ENCODE measurements around the gene KLHDC8B. TPM values are rescaled to one million over a fixed set of nuclear protein-coding genes. Genes with fewer than 3 reads are reported as not detected.

Gene KLHDC8B
- total RNA-seq, 1 experiment from 2014 or later: 13.5 TPM

GRCh38 chr3:49180116-49180515 lies 8.7 kb downstream of the KLHDC8B start:
- Mint-ChIP-seq H3K36me3 (ENCODE audit: insufficient read depth in 1 of 3, low read depth in 3 of 3) (peaks cover 0 to 2% (median 0%) of the 10 kb centered on the region in 3 experiments; a peak in 3 of 7 replicates), H3K4me3 (no peak overlapping the region)
- H4K20me1 ChIP-seq (ENCODE audit: control insufficient read depth, insufficient read depth, insufficient read length): no peaks in the 10 kb centered on the region

More at GRCh38 chr3:49180116-49180515, 8.7 kb downstream of the KLHDC8B start:
- Histone ChIP-seq H3K56ac (ENCODE audit: insufficient read length, low read depth, low read length) (no peak overlapping the region), H3K4me2 (ENCODE audit: insufficient read depth, insufficient read length, low read length) (no peak overlapping the region), H2AK5ac (ENCODE audit: insufficient read length, low read length) (no peak overlapping the region), H4K5ac (ENCODE audit: insufficient read length, low read depth, low read length) (no peak overlapping the region), H3K9me3 (ENCODE audit: control insufficient read depth, low read depth, low read length) (no peaks in the 10 kb centered on the region), H3T11ph (ENCODE audit: low read length) (no peak overlapping the region), H3K14ac (ENCODE audit: insufficient read depth, low read length) (no peak overlapping the region), H2BK5ac (ENCODE audit: insufficient read length, low read length) (no peak overlapping the region), H2BK20ac (ENCODE audit: low read depth, low read length, poor library complexity, severe bottlenecking) (no peak overlapping the region), H2AFZ (ENCODE audit: low read length) (no peak overlapping the region), H4K91ac (ENCODE audit: insufficient read length, low read depth, low read length) (no peak overlapping the region), H3K9ac (ENCODE audit: extremely low read depth, insufficient read length, low read length) (no peak overlapping the region), H3K79me2 (ENCODE audit: insufficient read depth, low read length) (no peaks in the 10 kb centered on the region), H3K23me2 (ENCODE audit: insufficient read length, low read depth, low read length, poor library complexity, severe bottlenecking) (no peaks in the 10 kb centered on the region), H3K4ac (ENCODE audit: low read depth, low read length) (no peak overlapping the region), H4K8ac (replicated peaks; ENCODE audit: insufficient read length, low read depth, low read length) (no peak overlapping the region), H2BK120ac (ENCODE audit: low read depth, low read length, poor library complexity, severe bottlenecking) (no peak overlapping the region), H3K4me1 (ENCODE audit: insufficient read depth, low read length) (no peaks in the 10 kb centered on the region), H3K18ac (ENCODE audit: insufficient read length, low read depth, low read length) (no peak overlapping the region), H2BK15ac (ENCODE audit: low read depth, low read length) (no peak overlapping the region), H3K79me1 (ENCODE audit: insufficient read depth, low read depth, low read length, poor library complexity, severe bottlenecking) (no peaks in the 10 kb centered on the region), H3K27ac (ENCODE audit: insufficient read length, low read depth, low read length) (no peak overlapping the region), H3K23ac (ENCODE audit: insufficient read length, low read depth, low read length) (no peak overlapping the region), H2BK12ac (ENCODE audit: insufficient read length, low read depth, low read length) (no peak overlapping the region), H3K27me3 (ENCODE audit: insufficient read depth, low read length) (no peaks in the 10 kb centered on the region)
- Mint-ChIP-seq H3K9me3 (peaks cover 6 to 9% of the 10 kb centered on the region in 2 experiments), H3K4me1 (no peaks in the 10 kb centered on the region), H3K27me3 (ENCODE audit: low read depth) (peaks cover 15% of the 10 kb centered on the region), H3K27ac (no peak overlapping the region)
- no peak for TF ChIP-seq CTCF (conservative IDR thresholded peaks at IDR 0.05)
- no peak for DNase-seq
